Measurements from ENCODE around the gene RAB9B.

Gene RAB9B, protein sequence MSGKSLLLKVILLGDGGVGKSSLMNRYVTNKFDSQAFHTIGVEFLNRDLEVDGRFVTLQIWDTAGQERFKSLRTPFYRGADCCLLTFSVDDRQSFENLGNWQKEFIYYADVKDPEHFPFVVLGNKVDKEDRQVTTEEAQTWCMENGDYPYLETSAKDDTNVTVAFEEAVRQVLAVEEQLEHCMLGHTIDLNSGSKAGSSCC

DNA sequence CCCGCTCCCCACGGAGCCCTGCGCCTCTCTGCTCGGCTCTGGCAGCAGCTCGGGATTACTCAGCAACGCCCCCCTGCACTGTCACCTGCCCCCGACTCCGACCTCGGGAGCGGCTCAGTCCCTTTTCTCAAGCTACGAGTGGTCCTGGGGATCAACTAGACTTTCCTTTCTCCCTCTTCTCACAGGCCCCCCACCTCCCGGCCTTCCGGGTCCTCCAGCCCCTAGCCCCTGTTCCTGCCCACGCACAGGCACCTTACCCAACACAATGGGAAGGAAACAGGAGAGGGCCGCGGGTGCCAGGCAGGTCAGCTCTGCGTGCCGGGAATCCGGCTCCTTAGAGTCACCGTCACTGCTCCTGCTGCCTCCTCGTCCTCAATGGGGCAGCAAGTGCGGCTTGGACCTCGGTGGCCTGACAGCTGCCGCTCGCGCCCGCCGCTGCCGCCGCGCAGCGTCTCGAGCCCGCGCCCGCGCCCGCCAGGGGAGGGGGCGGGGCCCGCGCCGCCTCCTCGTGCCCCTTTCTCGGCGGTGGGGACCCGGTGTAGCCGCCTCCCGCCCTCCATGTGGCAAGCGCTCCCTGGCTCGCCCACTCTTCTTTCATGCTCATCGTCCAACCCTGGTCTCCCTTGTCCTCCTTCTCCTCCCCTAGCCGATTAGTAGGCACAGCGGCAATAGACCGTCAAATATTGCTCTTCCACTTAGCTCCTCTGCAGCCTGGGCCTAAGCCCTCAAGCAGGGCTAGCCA is at the start of gene RAB9B:
RAB9B (minus strand) TSS at position 455 of the 742 bp plus-strand sequence. CDS start 6,473 bp downstream, outside the sequence.
- no peaks in the 10 kb centered on the region for H3K36me3 ChIP-seq (ENCODE audit: control insufficient read depth, insufficient read depth, low read length)
- no peak within 1 kb of the TSS for H3K9ac ChIP-seq (ENCODE audit: low read depth, low read length)
- H3K27me3 ChIP-seq (ENCODE audit: control insufficient read depth, insufficient read depth, low read length) = peaks cover 52% of the 10 kb centered on the region
- no peaks in the 10 kb centered on the region for H3K9me3 ChIP-seq (ENCODE audit: control insufficient read depth, insufficient read depth, low read length)
- peak within 1 kb of the TSS; percentile 85 for H3K4me3 ChIP-seq (ENCODE audit: low read depth, low read length)
- peaks cover 4% of the 10 kb centered on the region for H3K4me1 ChIP-seq (ENCODE audit: control insufficient read depth, insufficient read depth, low read length)

DNA sequence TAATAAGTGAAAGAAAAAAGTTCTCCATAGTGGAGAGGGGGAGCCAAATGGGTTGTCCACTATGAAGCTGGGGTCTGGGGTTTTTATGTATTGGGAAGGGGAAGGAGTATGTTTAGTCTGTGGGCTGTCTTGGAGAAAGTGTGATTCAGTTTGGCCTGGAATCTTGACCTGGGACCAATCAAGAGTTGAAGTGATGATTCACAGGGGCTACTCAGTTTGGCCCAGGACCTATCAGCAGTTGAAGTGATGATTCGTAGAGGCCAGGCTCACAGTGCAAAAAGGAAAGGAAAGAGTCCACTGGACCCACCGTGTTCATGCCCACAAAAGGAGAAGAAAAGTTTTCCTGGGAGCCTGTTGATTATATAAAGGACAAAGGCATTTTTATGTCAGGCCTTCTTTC is 47.3 kb upstream of the RAB9B start:
- Histone ChIP-seq H3K4me3 (ENCODE audit: low read depth, low read length) (no peak overlapping the region), H3K9ac (ENCODE audit: low read depth, low read length) (no peak overlapping the region), H3K9me3 (ENCODE audit: control insufficient read depth, insufficient read depth, low read length) (no peaks in the 10 kb centered on the region), H3K27me3 (ENCODE audit: control insufficient read depth, insufficient read depth, low read length) (no peaks in the 10 kb centered on the region), H3K4me1 (ENCODE audit: control insufficient read depth, insufficient read depth, low read length) (no peaks in the 10 kb centered on the region), H3K36me3 (ENCODE audit: control insufficient read depth, insufficient read depth, low read length) (no peaks in the 10 kb centered on the region)

DNA sequence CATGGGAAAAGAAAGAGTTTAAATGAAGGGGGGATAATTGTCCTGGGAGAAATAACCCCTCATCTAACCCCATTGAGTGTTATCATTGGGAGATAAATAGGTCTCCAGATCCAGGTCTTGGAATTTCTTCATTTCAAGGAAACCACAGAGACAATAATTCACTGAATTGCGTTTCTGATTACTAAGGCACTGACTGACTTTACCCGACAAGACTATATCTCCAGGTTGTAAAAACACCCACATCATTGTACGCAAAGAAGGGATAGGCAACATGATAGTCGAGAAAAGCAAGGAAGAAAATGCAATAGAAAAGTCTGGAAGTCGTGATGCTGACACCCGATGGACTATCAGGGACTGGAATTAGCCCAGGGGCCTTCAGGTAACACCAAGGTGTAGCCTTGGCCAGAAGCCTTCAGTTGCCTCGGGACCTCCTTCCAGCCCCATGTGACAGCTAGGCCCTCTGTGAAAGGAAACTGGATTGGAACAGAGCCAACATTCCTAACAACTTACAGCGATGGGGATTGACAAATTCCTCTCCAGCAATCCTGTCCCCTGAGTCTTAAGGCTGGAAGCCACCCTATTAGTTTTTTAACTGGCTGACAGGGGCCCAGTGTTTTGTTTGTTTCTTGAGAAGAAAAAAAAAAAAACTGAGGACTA is 46.5 kb upstream of the RAB9B start:
- no peaks in the 10 kb centered on the region for H3K27me3 ChIP-seq (ENCODE audit: control insufficient read depth, insufficient read depth, low read length)
- no peaks in the 10 kb centered on the region for H3K36me3 ChIP-seq (ENCODE audit: control insufficient read depth, insufficient read depth, low read length)
- no peak overlapping the region for H3K4me3 ChIP-seq (ENCODE audit: low read depth, low read length)
- H3K4me1 ChIP-seq (ENCODE audit: control insufficient read depth, insufficient read depth, low read length) = no peaks in the 10 kb centered on the region
- no peaks in the 10 kb centered on the region for H3K9me3 ChIP-seq (ENCODE audit: control insufficient read depth, insufficient read depth, low read length)
- H3K9ac ChIP-seq (ENCODE audit: low read depth, low read length) = no peak overlapping the region

DNA sequence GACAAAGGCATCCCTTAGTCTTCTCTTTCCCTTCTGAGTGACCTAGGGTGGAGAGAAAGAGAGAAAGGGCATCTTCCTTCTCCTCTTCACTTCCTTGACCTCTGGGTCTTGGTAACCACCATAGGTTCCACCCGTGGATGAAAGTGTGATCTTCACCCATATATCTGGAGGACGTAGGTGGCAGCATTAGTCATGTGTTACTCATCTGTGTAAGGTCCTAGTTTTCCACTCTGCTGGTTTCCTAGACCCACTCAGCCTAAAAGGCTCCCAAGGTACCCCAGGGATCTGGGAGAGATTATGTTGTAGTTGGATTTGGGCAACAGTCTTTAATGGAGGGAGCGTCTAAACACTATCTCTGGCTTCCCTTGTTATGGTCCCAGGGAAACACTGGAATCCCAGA is 45.5 kb upstream of the RAB9B start:
- Histone ChIP-seq H3K36me3 (ENCODE audit: control insufficient read depth, insufficient read depth, low read length) (no peaks in the 10 kb centered on the region), H3K9me3 (ENCODE audit: control insufficient read depth, insufficient read depth, low read length) (no peaks in the 10 kb centered on the region), H3K4me1 (ENCODE audit: control insufficient read depth, insufficient read depth, low read length) (no peaks in the 10 kb centered on the region), H3K27me3 (ENCODE audit: control insufficient read depth, insufficient read depth, low read length) (no peaks in the 10 kb centered on the region), H3K4me3 (ENCODE audit: low read depth, low read length) (no peak overlapping the region), H3K9ac (ENCODE audit: low read depth, low read length) (no peak overlapping the region)

DNA sequence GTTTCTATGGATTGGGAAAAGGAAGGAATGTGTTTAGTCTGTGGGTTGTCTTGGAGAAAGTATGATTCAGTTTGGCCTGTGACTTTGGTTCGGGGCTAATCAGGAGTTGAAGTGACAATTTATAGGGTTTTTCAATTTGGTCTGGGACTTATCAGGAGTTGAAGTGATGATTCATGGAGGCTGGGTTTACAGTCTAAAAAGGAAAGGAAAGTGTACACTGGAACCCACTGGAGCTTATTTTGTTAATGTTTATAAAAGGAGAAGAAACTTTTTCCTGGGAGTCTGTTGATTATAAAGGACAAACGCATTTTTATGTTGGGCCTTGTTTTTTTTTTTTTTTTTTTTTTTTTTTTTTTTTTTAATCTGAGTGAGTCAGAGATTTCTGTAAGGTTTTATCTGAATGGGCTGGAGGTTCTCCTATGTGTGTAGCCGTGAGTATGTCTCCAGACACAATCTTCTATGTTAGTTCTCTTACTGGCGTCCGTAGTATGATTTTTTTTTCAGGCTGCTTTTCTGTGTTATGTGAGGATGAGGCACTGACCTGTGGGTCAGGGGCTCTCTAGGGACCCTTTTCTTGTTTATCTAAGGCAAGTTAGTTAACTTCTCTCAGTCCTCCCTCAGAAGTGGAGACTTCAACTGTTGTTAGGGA is 33.0 kb upstream of the RAB9B start:
- Histone ChIP-seq H3K9me3 (ENCODE audit: control insufficient read depth, insufficient read depth, low read length) (no peaks in the 10 kb centered on the region), H3K9ac (ENCODE audit: low read depth, low read length) (no peak overlapping the region), H3K4me1 (ENCODE audit: control insufficient read depth, insufficient read depth, low read length) (no peaks in the 10 kb centered on the region), H3K27me3 (ENCODE audit: control insufficient read depth, insufficient read depth, low read length) (peaks cover 3% of the 10 kb centered on the region), H3K36me3 (ENCODE audit: control insufficient read depth, insufficient read depth, low read length) (no peaks in the 10 kb centered on the region), H3K4me3 (ENCODE audit: low read depth, low read length) (no peak overlapping the region)

DNA sequence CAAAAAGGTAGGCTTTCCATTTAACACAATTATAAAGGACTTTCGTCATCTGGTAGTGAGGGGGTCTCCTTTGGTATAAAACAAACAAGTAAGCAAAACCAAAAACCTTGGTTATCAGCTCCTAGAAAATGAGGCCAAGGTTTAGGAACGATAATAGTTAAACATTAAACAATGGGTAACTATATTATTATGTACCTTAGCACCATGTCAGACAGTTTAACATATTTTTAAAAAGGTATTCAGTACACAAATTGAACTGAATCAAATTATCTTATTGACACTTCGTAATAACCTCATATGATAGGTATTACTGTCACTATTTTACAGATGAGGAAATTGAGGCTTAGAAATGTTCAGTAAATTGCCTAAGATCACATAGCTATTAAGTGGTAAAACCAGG is 32.1 kb upstream of the RAB9B start:
- H3K4me3 ChIP-seq (ENCODE audit: low read depth, low read length) = no peak overlapping the region
- no peaks in the 10 kb centered on the region for H3K4me1 ChIP-seq (ENCODE audit: control insufficient read depth, insufficient read depth, low read length)
- peaks cover 3% of the 10 kb centered on the region for H3K27me3 ChIP-seq (ENCODE audit: control insufficient read depth, insufficient read depth, low read length)
- H3K36me3 ChIP-seq (ENCODE audit: control insufficient read depth, insufficient read depth, low read length) = no peaks in the 10 kb centered on the region
- no peak overlapping the region for H3K9ac ChIP-seq (ENCODE audit: low read depth, low read length)
- no peaks in the 10 kb centered on the region for H3K9me3 ChIP-seq (ENCODE audit: control insufficient read depth, insufficient read depth, low read length)

DNA sequence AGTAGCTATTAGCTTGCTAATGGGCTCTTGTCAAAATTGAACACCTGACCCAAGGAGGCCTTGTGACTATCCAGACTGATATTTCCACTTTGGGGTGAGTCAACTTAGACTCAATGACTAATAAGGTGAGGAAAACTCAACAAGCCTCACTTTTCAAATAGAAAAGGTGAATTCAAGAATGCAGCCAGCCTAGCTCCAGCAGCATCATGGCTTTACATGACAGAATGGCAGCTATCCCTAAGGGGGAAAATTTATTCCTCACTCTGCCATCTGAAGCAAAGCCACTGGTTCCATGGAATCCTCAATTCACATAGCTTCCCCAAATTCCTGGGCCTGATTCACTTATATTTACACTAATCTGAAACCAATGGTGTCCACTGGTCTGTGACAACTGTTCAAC is 29.1 kb upstream of the RAB9B start:
- Histone ChIP-seq H3K9ac (ENCODE audit: low read depth, low read length) (no peak overlapping the region), H3K4me3 (ENCODE audit: low read depth, low read length) (no peak overlapping the region), H3K27me3 (ENCODE audit: control insufficient read depth, insufficient read depth, low read length) (peaks cover 3% of the 10 kb centered on the region), H3K9me3 (ENCODE audit: control insufficient read depth, insufficient read depth, low read length) (no peaks in the 10 kb centered on the region), H3K4me1 (ENCODE audit: control insufficient read depth, insufficient read depth, low read length) (no peaks in the 10 kb centered on the region), H3K36me3 (ENCODE audit: control insufficient read depth, insufficient read depth, low read length) (no peaks in the 10 kb centered on the region)

DNA sequence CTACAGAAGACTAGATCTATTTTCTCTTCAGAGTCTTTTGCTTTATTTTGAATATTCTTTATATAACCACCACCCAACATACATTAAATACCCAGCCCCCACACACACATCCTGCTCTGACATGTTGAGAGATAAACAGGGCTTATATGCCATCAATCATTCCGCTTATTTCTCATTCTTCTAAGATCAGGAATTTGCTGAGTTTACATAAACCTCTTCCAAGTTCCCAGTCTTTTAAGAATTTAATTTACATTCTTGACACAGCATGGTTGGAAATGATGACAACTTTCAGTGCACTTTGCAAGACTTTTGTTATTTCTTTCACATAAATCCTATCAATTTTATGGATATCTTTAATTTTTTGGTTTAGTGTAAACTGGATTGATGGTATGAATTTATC is 17.5 kb upstream of the RAB9B start:
- H3K4me3 ChIP-seq (ENCODE audit: low read depth, low read length) = no peak overlapping the region
- H3K27me3 ChIP-seq (ENCODE audit: control insufficient read depth, insufficient read depth, low read length) = no peaks in the 10 kb centered on the region
- no peaks in the 10 kb centered on the region for H3K36me3 ChIP-seq (ENCODE audit: control insufficient read depth, insufficient read depth, low read length)
- no peaks in the 10 kb centered on the region for H3K4me1 ChIP-seq (ENCODE audit: control insufficient read depth, insufficient read depth, low read length)
- no peaks in the 10 kb centered on the region for H3K9me3 ChIP-seq (ENCODE audit: control insufficient read depth, insufficient read depth, low read length)
- no peak overlapping the region for H3K9ac ChIP-seq (ENCODE audit: low read depth, low read length)

DNA sequence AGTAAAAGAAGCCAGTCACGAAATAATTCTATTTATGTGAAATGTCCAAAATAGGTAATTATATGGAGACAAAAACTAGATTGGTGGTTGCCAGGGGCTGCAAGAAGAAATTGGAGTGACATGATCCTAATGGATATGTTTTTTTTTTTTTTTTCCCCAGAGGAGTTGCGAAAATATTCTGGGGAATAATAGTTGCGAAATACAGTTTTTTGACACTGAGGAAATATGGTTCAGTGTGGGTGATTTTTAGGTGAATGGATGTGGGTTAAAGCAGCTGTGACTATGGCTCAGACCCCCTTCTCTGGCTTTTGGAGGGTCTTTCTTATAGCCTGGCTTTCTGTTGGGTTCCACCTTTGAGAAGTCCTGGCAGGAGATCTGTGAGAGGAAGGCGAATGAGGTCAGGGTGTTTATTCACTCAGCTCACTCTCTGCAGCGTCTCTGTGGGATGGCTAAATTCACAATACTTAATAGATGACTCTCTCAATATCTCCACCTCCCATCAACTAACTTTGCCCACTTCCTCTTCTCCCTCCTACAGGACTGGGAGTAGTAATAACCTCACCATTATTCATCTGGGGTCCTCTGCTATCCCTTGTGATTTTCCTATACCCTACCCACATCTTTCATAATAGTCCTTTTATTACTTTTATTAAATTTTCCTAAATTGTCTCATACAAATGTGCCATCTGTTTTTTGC is 15.3 kb upstream of the RAB9B start:
- Histone ChIP-seq H3K9ac (ENCODE audit: low read depth, low read length) (no peak overlapping the region), H3K9me3 (ENCODE audit: control insufficient read depth, insufficient read depth, low read length) (no peaks in the 10 kb centered on the region), H3K27me3 (ENCODE audit: control insufficient read depth, insufficient read depth, low read length) (no peaks in the 10 kb centered on the region), H3K36me3 (ENCODE audit: control insufficient read depth, insufficient read depth, low read length) (no peaks in the 10 kb centered on the region), H3K4me3 (ENCODE audit: low read depth, low read length) (no peak overlapping the region), H3K4me1 (ENCODE audit: control insufficient read depth, insufficient read depth, low read length) (no peaks in the 10 kb centered on the region)

DNA sequence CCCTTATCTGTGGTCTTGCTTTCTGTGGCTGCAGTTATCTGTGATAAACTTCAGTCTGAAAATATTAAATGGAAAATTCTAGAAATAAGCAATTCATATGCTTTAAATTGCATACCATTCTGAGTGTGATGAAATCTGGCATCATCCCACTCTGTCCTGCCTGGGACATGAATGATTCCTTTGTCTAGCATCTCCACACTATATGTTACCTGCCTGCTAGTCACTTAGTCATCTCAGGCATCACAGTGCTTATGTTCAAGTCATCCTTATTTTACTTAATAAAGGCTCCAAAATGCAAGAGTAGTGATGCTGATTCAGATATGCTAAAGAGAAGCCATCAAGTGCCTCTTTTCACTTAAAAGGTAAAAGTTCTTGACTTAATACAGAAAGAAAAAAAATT is 14.3 kb upstream of the RAB9B start:
- no peaks in the 10 kb centered on the region for H3K36me3 ChIP-seq (ENCODE audit: control insufficient read depth, insufficient read depth, low read length)
- H3K4me1 ChIP-seq (ENCODE audit: control insufficient read depth, insufficient read depth, low read length) = no peaks in the 10 kb centered on the region
- H3K27me3 ChIP-seq (ENCODE audit: control insufficient read depth, insufficient read depth, low read length) = no peaks in the 10 kb centered on the region
- no peaks in the 10 kb centered on the region for H3K9me3 ChIP-seq (ENCODE audit: control insufficient read depth, insufficient read depth, low read length)
- H3K4me3 ChIP-seq (ENCODE audit: low read depth, low read length) = no peak overlapping the region
- H3K9ac ChIP-seq (ENCODE audit: low read depth, low read length) = no peak overlapping the region

DNA sequence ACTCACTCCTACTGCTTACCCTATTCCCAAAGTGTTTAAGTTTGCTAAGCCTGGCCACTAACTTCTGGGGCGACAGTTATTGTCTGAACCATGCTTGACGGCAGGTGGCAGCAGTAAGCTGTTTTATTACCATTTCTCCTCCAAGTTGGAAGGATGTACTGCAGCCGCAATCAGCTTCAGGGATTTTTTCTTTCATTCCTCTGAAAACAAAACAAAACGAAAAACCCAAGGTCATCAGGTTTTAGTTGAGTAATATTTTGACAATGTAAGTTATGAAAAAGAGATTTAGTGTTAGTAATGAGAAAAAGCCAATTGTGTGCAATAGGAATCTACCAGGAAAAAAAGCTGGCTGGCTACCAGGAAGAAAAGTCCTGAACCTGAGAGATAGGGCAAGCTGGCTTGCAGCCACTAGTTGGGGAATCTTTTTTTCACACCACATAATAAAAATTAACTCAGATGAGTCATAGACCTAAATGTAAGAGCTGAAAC is 13.2 kb upstream of the RAB9B start:
- Histone ChIP-seq H3K9ac (ENCODE audit: low read depth, low read length) (no peak overlapping the region), H3K4me3 (ENCODE audit: low read depth, low read length) (no peak overlapping the region), H3K4me1 (ENCODE audit: control insufficient read depth, insufficient read depth, low read length) (no peaks in the 10 kb centered on the region)

More for the DNA sequence above, 13.2 kb upstream of the RAB9B start:
- no peaks in the 10 kb centered on the region for H3K9me3 ChIP-seq (ENCODE audit: control insufficient read depth, insufficient read depth, low read length)
- H3K27me3 ChIP-seq (ENCODE audit: control insufficient read depth, insufficient read depth, low read length) = no peaks in the 10 kb centered on the region
- no peaks in the 10 kb centered on the region for H3K36me3 ChIP-seq (ENCODE audit: control insufficient read depth, insufficient read depth, low read length)
